Vagina (tissue), 2 donors: ENCODE measurements around the gene KIAA0825.

Experiments used
- CTCF ChIP-seq, 3 experiments: fragments of 450-650 bp in 2 of 3; fragments of 200-600 bp in 1 of 3; sonication (generic) in 1 of 3; IDR thresholded peaks; one replicate each; pipeline ENCODE4 v1.5.1; 2017 to 2019; ENCODE audit warnings: antibody characterized with exemption in 3 of 3, mild to moderate bottlenecking in 2 of 3, moderate library complexity in 2 of 3
- POLR2A ChIP-seq, 2 donors: fragments of 450-650 bp; IDR thresholded peaks; one replicate each; pipeline ENCODE4 v1.6.1; 2017; ENCODE audit warnings: antibody characterized with exemption in 2 of 2, mild to moderate bottlenecking in 2 of 2, moderate library complexity in 2 of 2
- POLR2AphosphoS5 ChIP-seq, 2 donors: sonication (generic); formaldehyde crosslinking; IDR thresholded peaks; one replicate each; pipeline ENCODE4 v1.9.0; 2017; ENCODE audit warnings: antibody characterized with exemption in 2 of 2, mild to moderate bottlenecking in 2 of 2, low read depth in 1 of 2; ENCODE audit not compliant: insufficient read depth in 1 of 2

- TF ChIP-seq CTCF (IDR thresholded peaks at IDR 0.05), result no peak
- no peak for TF ChIP-seq POLR2A (IDR thresholded peaks at IDR 0.05)
- TF ChIP-seq POLR2AphosphoS5 (IDR thresholded peaks at IDR 0.05; ENCODE audit: insufficient read depth in 1 of 2, low read depth in 1 of 2), result no peak
These were observed 350.2 kb downstream of the KIAA0825 start for GRCh38 chr5:94268226-94268625.
